Measurements from ENCODE around the gene GMPPB.
"Not testable (repeated sequence)": the region's sequence is repeated elsewhere in the genome, so short reads cannot be mapped to it uniquely, and the experiment has no call there.

GMPPB gene

DNA sequence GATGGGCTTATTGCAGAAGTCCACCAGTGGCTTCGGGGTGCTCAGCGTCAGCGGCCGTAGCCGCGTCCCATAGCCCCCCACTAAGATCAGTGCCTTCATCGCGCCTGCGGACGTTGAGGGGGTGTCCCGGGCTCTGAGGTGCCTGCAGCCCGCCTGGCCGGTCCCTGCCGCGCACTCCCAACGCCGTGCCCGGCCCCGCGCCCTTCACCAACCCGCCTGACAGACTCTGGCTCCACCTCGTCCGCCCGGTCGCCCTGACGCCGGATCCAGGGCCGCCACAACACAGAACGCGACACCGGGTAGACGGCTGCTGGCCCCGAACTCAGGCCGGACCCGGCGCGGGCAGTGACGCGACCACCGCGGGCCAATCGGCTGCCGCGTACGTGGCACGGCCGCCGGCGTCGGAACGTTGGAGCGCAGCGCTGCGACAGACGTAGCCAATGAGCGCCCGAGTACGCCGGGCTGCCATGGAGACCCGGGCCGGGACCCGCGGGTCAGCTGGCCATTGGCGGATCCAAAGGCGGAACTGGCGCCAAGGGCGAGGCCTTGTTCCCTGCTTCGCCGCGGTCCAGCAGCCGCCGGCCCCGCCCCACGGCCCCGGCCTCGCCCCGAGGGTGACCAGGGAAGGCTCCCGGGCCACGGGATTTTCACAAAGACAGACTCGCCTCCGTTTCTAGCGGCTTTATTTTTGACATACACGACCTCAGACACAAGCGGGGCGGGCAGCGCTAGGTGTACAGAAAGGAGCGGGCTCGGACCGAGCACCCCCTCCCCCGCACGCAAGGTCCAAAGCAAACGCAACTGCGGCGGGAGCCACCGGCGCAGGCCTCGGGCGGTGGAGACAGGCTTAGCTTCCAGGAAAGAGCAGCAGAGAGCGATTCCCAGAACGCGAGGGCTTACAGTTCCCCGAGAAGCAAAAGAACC lies at the start of gene GMPPB:
GMPPB (minus strand) TSS at position 324 of the 924 bp plus-strand sequence; CDS start at position 99, 225 bp downstream.
- DNase-seq: peak; percentile 87

- no peak for DNase-seq
Observed at GRCh38 chr3:49772703-49773102, 49.0 kb upstream of the GMPPB start.

GRCh38 chr3:49771340-49771938 lies 47.7 kb upstream of the GMPPB start:
- no peak for DNase-seq

DNA sequence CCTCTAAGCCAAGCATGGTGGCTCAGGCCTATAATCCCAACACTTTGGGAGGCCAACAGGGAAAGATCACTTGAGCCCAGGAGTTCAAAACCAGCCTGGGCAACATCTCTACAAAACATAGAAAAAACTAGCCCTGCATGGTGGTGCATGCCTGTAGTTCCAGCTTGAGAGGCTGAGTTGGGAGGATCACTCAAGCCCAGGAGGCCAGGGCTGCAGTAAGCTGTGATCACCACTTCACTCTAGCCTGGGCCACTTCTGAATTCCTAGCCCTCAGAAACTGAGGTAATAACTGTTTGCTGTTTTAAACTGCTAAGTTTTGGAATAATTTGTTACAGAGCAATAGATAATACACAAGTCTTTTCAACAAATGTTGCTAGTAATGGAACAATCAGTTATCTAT lies 46.2 kb upstream of the GMPPB start:
- DNase-seq: no peak

DNA sequence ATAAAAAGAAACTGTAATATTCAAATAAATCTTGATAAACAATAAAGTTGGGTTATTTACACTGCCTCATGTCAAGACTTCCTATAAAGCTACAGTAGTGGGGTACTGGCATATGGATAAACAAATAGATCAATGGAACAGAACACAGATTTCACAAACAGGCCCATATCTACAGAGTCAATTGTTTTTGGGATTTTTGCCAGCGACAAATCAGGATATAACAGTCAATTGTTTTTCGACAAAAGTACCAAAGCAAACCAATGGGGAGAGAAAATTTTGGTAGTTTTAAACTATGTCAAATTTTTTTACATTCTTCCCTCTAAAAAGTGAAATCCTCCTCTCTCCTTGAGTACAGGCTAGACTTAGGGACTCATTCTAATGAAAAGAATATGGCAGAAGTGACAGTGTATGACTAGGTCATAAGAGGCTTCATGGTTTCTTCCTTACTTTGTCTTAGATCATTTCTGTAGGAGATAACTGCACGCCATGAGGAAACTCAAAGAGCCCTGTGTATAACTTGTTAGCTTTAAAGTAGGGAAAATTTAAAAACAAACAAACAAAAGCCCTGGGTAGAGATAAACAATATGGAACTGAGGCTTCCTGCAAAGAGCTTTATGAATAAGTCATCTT lies 45.6 kb upstream of the GMPPB start:
- DNase-seq: no peak

- no peak for DNase-seq
Observed at GRCh38 chr3:49763981-49764380, 40.2 kb upstream of the GMPPB start.

- DNase-seq: no peak
Observed at GRCh38 chr3:49761661-49762060, 37.9 kb upstream of the GMPPB start.

DNA sequence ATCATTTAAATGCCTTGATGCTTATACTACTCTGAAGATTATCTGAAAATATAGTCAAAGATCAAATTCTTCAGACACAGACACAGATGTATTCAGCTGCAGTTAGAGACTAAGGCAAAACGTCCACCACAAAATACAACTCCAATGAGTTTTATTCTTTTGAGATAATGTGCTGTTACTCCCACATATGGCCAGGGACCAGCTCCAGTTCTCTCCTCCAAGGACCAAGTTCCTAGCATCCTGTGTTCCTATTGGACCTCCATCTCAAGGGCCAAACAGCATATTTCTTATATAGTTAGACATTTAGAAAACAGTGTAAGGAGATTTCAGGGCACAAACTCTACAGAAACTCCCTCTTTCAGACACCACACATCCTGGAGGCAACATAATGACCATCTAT lies 35.5 kb upstream of the GMPPB start:
- DNase-seq: no peak

DNA sequence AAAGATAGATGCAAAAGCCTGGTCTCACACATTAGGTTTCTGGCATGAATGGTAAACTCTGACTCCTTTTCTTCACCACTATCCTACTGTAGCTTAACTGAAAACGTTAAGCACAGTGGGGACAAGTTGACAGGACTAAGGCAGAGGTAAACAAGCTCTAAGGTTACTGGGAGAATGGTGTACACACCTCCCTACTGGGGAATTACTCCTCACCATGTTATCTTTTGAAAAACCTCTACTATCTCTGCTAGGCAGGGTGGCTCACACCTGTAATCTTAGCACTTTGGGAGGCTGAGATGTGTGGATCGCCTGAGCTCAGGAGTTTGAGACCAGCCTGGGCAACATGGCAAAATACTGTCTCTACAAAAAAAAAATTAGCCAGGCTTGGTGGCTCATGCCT lies 33.4 kb upstream of the GMPPB start:
- no peak for DNase-seq

GRCh38 chr3:49756036-49756435 lies 32.3 kb upstream of the GMPPB start:
- DNase-seq: no peak

DNA sequence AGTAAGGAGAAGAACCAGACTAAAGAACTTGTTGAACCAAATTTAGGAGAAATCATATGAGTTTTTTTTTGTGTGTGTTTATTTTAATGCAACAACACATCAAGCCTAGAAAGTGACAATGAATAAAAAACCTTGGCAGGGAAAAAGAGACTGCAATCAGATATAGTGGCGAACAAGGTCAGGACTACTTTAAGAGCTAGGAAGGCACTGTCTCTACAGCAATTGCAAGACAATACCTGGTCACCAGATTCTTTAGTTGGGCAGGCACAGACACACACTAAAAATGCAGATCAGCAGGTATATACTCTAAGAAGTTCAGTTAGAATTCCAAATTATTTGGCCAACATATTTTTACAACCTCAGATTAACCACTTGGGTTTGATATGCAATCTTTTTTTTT lies 30.8 kb upstream of the GMPPB start:
- no peak for DNase-seq

GRCh38 chr3:49751501-49751900 lies 27.8 kb upstream of the GMPPB start:
- DNase-seq: no peak

- DNase-seq: no peak
Observed at GRCh38 chr3:49750056-49750455, 26.3 kb upstream of the GMPPB start.

- not testable (repeated sequence) for DNase-seq
Observed at GRCh38 chr3:49748874-49749273, 25.1 kb upstream of the GMPPB start.

GRCh38 chr3:49747792-49748480 lies 24.2 kb upstream of the GMPPB start:
- DNase-seq: no peak

DNA sequence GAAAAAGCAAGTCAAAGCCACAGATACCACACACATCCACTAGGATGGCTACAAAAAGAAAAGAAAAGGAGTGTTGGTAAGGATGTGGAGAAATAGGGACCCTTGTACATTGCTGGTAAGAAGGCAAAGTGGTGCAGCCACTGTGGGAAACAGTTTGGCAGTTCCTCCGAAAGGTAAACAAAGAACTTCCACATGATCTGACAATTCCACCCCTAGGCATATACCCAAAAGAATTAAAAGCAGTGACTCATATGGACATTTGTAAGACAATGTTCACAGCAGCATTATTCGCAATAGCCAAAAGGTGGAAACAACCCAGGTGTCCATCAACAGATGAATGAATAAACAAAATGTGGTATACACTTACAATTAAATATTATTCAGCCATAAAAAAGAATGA lies 22.2 kb upstream of the GMPPB start:
- no peak for DNase-seq

DNA sequence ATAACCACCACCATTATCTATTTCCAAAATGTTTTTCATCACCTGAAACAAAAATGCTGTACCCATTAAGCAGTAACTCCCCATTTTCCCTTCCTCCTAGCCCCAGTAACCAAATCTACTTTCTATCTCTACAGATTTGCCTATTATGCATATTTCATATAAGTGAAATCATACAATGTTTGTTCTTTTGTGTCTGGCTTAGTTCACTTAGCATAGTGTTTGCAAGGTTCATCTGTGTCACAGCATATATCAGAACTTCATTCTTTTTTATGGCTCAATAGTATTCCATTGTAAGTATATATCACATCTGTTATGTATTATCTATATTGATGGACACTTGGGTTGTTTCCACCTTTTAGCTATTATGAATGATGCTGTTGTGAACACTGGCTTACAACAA lies 16.7 kb upstream of the GMPPB start:
- no peak for DNase-seq

- no peak for DNase-seq
Observed at GRCh38 chr3:49738067-49738713, 14.4 kb upstream of the GMPPB start.

DNA sequence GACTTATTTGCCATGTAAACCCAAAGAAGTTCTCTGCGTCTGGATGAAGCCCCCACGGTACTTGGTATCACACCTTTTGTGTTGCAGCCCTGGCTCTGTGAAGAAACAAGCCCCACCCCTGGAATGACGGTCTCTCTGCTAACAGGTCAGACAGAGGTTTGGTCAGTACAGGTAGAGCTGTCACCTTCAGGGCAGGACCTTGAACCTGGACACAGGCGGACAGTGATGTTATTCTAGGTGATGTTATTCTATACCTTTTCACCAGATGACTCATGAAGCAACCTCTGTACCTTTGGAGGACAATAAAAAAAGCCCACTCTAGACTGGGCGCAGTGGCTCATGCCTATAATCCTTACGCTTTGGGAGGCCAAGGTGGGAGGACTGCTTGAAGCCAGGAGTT lies 11.0 kb upstream of the GMPPB start:
- no peak for DNase-seq

DNA sequence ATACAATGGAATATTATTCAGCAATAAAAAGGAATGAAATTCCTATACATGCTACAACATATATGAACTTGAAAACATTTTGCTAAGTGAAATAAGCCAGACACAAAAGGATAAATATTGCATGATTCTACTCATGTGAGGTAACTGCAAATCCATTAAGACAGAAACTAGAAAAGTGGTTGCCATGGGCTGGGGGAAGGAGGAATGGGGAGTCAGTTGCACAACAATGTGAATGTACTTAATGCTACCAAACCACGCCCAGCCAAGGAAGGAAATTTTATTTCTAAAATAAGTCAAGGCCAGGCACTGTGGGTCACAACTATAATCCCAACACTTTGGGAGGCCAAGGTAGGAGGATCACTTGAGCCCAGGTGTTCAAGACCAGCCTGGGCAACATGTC lies 9.8 kb upstream of the GMPPB start:
- no peak for DNase-seq

DNA sequence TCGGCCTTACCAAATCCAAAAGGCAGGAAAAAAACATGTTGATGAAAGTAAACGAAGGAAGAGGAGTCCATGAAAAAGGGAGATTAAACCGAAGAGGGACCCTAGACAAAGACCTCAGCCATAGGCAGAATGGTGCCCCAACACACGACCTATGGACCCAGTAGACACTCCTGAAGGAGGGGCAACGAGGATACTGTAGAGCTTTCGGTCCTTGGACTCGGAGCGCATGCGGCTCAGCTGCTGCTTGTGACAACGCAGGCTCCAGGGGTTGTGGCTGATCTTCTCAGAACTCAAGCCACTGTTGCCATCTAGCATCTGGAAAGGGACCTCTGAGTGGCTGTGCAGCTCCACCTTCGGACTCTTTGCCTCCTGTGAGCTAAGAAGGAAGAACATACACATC lies 8.8 kb upstream of the GMPPB start:
- DNase-seq: no peak

DNA sequence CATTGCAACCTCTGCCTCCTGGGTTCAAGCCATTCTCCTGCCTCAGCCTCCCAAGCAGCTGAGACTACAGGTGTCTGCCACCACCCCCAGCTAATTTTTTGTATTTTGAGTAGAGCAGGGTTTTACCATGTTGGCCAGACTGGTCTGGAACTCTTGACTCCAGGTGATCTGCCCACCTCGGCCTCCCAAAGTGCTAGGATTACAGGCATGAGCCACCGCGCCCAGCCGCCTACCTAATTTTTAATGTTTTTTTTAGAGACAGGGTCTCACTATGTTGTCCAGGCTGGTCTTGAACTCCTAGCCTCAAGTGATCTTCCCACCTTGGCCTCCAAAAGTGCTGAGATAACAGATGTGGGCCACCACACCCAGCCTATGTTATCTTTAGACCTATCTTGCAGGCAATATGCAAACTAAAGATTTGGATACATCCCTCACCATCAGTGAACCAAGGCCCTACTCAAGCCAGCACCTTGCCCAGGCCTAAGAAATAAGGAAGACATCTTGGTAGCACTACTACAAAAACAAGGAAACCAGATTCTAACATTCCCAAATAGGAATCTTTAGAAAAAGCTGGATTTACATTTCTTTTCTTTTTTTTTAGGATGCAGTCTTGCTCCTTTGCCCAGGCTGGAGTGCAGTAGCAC lies 6.3 kb upstream of the GMPPB start:
- no peak for DNase-seq

Data from GF-D8 (cell line).